ENCODE measurements around the gene LHX2. TPM values are rescaled to one million over a fixed set of nuclear protein-coding genes. Genes with fewer than 3 reads are reported as not detected.

Gene LHX2
- total RNA-seq, 1 donor, result not detected

DNA sequence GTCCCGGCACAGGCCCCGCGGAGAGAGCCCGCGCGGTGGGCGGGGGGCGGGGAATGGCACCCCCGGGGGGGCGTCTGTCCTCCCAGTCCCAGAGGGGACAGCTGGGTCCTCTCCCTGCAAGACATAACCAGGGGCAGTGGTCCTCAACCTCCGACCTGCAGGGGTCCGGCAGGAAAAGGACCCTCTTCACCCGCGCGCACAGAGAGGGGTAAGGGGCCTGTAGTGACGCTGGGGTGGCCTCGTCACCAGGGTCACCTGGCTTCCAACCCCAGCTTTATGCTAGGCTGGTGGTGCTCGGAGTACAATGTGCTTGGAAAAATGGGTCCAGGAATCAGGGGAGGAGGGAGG is 34.2 kb downstream of the LHX2 start:
- no peak overlapping the region for H3K4me3 ChIP-seq (ENCODE audit: low read depth, low read length)
- TF ChIP-seq, protein P1, sequence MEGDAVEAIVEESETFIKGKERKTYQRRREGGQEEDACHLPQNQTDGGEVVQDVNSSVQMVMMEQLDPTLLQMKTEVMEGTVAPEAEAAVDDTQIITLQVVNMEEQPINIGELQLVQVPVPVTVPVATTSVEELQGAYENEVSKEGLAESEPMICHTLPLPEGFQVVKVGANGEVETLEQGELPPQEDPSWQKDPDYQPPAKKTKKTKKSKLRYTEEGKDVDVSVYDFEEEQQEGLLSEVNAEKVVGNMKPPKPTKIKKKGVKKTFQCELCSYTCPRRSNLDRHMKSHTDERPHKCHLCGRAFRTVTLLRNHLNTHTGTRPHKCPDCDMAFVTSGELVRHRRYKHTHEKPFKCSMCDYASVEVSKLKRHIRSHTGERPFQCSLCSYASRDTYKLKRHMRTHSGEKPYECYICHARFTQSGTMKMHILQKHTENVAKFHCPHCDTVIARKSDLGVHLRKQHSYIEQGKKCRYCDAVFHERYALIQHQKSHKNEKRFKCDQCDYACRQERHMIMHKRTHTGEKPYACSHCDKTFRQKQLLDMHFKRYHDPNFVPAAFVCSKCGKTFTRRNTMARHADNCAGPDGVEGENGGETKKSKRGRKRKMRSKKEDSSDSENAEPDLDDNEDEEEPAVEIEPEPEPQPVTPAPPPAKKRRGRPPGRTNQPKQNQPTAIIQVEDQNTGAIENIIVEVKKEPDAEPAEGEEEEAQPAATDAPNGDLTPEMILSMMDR (IDR thresholded peaks at IDR 0.05; ENCODE audit: insufficient read depth, low read length), result no peak
- no peak for DNase-seq (ENCODE audit: low read depth)

DNA sequence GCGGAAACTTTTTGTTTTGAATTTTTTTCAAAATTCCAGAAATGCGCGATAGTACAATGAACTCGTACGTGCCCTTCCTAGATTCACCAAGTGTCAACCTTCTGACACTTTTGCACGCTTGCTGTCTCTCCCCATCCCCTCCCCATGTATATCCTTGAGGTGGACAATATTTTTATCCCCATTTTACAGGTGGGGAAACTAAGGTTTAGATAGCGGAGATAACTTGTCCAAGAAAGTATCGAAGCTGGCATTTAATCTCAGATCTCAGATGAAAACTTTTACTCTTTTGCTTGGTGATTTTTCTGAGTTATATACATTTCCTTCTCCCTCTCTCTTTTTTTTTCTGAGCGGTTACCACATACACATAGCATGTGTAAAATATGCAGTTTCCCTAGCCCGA is 34.6 kb downstream of the LHX2 start:
- no peak overlapping the region for H3K4me3 ChIP-seq (ENCODE audit: low read depth, low read length)
- TF ChIP-seq, protein P1 (IDR thresholded peaks at IDR 0.05; ENCODE audit: insufficient read depth, low read length), result no peak
- DNase-seq (ENCODE audit: low read depth), result no peak

DNA sequence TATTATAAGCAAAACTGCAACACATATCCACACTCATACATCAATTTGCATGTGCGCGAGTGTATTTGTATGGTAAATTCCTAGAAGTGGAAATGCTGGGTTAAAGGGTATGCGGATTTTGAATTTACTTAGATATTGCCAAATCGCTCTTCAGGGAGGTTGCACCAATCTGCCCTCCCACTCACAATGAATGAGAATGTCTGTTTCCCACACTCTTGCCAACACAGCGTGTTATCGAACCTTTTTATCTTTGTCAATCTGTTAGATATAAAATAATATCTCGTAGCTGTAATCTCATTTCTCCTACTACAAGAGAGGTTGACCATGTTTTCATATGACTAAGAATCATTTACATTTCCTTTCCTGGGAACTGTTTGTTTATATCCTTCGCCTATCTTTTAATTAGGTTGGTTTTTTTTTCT is 35.7 kb downstream of the LHX2 start:
- no peak for DNase-seq (ENCODE audit: low read depth)
- TF ChIP-seq, protein P1 (IDR thresholded peaks at IDR 0.05; ENCODE audit: insufficient read depth, low read length), result no peak

DNA sequence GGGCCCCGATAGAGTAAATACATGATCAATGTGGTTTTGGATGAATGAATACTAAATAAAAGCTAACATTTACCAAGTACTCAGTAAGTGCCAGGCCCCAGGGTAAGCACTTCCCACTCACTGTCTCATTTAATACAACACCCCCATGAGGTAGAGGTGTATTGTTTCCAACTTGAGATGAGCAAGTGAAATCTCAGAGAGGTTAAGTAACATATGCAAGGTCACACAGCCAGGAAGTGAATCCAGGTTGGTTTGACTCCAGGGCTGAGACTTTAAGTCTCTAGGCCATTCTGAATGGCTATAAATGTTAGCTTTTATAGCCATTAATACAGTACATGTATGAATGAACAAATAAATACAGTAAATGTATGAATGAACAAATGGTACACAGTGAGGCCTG is 39.4 kb downstream of the LHX2 start:
- DNase-seq (ENCODE audit: low read depth), result no peak
- TF ChIP-seq, protein P1 (IDR thresholded peaks at IDR 0.05; ENCODE audit: insufficient read depth, low read length), result no peak
- H3K4me3 ChIP-seq (ENCODE audit: low read depth, low read length), result no peak overlapping the region

More for the DNA sequence above, 35.7 kb downstream of the LHX2 start:
- H3K4me3 ChIP-seq (ENCODE audit: low read depth, low read length), result no peak overlapping the region

DNA sequence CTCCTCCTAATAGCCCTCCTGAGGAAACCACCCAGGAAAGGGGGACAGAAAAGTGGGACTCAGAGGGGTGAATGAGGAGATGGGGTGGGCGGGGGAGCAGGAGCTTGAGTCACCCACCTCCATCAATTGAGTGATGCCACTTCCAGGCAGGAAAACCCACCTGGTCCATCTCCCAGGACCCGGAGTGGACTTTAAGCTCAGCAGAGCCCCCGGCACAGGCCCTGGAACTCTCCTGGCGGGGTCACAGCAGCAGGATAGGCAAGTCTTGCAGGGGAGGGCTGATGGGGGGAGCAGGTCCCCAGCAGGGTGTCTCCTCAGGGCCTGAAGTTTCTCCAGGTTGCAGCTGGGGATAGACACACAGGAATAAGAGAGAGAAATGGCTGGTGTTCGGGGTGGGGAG is 40.8 kb downstream of the LHX2 start:
- no peak overlapping the region for H3K4me3 ChIP-seq (ENCODE audit: low read depth, low read length)
- DNase-seq (ENCODE audit: low read depth), result no peak
- TF ChIP-seq, protein P1 (IDR thresholded peaks at IDR 0.05; ENCODE audit: insufficient read depth, low read length), result no peak

DNA sequence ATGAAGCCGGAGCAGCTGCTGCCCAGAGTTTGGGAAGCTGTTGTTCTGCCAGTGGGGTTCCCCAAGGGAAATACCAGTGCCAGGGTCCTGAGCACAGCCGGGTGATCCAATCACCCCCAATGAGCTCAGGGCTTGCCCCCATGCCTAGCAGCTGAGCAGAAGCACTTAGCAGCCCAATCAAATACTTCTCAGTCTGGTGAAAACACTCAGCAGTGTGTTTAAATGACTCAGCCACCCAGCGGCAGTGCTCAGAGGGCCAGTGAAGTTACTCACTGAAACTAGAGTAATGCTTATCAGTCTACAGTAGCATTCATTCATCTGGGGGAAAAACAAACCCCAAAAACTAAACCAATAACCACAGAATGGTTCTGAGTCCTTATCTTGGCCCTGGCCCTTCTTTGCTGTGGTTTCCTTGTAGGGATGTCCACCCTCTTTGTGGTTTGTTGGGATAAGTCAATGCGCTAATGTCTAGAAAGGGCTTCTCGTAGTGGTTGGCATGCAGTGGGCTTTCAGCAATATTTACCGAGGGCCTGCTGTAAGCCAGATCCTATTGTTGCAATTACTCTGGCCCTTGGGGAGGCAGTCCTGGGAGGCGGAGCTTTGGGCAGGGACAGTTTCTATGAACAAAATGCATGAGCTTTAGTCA is 43.1 kb downstream of the LHX2 start:
- peak; percentile 92 for DNase-seq (ENCODE audit: low read depth)
- TF ChIP-seq, protein P1 (IDR thresholded peaks at IDR 0.05; ENCODE audit: insufficient read depth, low read length), result peak; percentile 20
- no peak overlapping the region for H3K4me3 ChIP-seq (ENCODE audit: low read depth, low read length)

Data from fibroblast of the aortic adventitia (primary cell).